Trophoblast cell (in vitro differentiated cells and primary cell): ENCODE measurements around the gene GET3.
A peak's percentile ranks its signal among the peaks of the same experiment; 100 is the strongest.

ENCODE experiments used
- DNase-seq, 2 donors: peaks; one replicate each; pipeline ENCODE4 v3.0.0-alpha.2; 2016
- H2AFZ ChIP-seq: 2 replicates; pipeline ENCODE4 v1.6.1; 2013; ENCODE audit warnings: low read length, moderate library complexity, mild to moderate bottlenecking; ENCODE audit not compliant: insufficient read depth, poor library complexity
- H2AK5ac ChIP-seq: 2 replicates; pipeline ENCODE4 v1.6.1; 2013; ENCODE audit warnings: mild to moderate bottlenecking, low read length
- H2BK120ac ChIP-seq: 2 replicates; pipeline ENCODE4 v1.6.1; 2013; ENCODE audit warnings: low read length, mild to moderate bottlenecking, moderate library complexity; ENCODE audit not compliant: insufficient read depth, poor library complexity
- H2BK12ac ChIP-seq: 2 replicates; pipeline ENCODE4 v1.6.1; 2013; ENCODE audit warnings: mild to moderate bottlenecking, low read length, moderate library complexity
- H2BK5ac ChIP-seq: 2 replicates; pipeline ENCODE4 v1.6.1; 2013; ENCODE audit warnings: low read length, low read depth, moderate library complexity, mild to moderate bottlenecking; ENCODE audit not compliant: poor library complexity
- H3K14ac ChIP-seq: 2 replicates; pipeline ENCODE4 v1.6.1; 2013; ENCODE audit warnings: mild to moderate bottlenecking, low read length
- H3K18ac ChIP-seq: 2 replicates; pipeline ENCODE4 v1.6.1; 2013; ENCODE audit warnings: mild to moderate bottlenecking, low read length
- H3K23ac ChIP-seq: 2 replicates; pipeline ENCODE4 v1.6.1; 2013; ENCODE audit warnings: low read length
- H3K27ac ChIP-seq: 2 replicates; pipeline ENCODE4 v1.5.1; 2013; ENCODE audit warnings: low read depth, mild to moderate bottlenecking, inconsistent platforms, low read length, moderate library complexity
- H3K27me3 ChIP-seq: 2 replicates; pipeline ENCODE4 v1.6.1; 2013; ENCODE audit warnings: inconsistent platforms, mild to moderate bottlenecking, low read length, moderate library complexity; ENCODE audit not compliant: insufficient read depth
- H3K36me3 ChIP-seq, 2 experiments: 1 replicate in 1 of 2; 2 replicates in 1 of 2; pipeline ENCODE4 v1.6.1; 2013; ENCODE audit warnings: low read length in 2 of 2, mild to moderate bottlenecking in 2 of 2, moderate library complexity in 1 of 2; ENCODE audit not compliant: insufficient read depth in 2 of 2, control insufficient read depth in 1 of 2
- H3K4ac ChIP-seq: 2 replicates; pipeline ENCODE4 v1.6.1; 2013; ENCODE audit warnings: low read depth, mild to moderate bottlenecking, low read length, moderate library complexity
- H3K4me1 ChIP-seq, 2 experiments: 1 replicate in 1 of 2; 2 replicates in 1 of 2; pipeline ENCODE4 v1.6.1; 2013; ENCODE audit warnings: low read length in 2 of 2, mild to moderate bottlenecking in 2 of 2, moderate library complexity in 1 of 2; ENCODE audit not compliant: insufficient read depth in 2 of 2, control insufficient read depth in 1 of 2
- H3K4me2 ChIP-seq: 2 replicates; pipeline ENCODE4 v1.6.1; 2013; ENCODE audit warnings: inconsistent platforms, mild to moderate bottlenecking, low read length, moderate library complexity
- H3K4me3 ChIP-seq: 2 replicates; pipeline ENCODE4 v1.5.1; 2013; ENCODE audit warnings: mild to moderate bottlenecking, low read depth, low read length, inconsistent platforms
- H3K79me1 ChIP-seq: one replicate; pipeline ENCODE4 v1.6.1; 2013; ENCODE audit warnings: low read length
- H3K79me2 ChIP-seq: 2 replicates; pipeline ENCODE4 v1.6.1; 2013; ENCODE audit warnings: low read length, mild to moderate bottlenecking; ENCODE audit not compliant: control insufficient read depth, insufficient read depth, poor library complexity
- H3K9ac ChIP-seq: 2 replicates; pipeline ENCODE4 v1.6.1; 2013; ENCODE audit warnings: mild to moderate bottlenecking, low read length
- H3K9me3 ChIP-seq: 2 replicates; pipeline ENCODE4 v1.6.1; 2013; ENCODE audit warnings: low read depth, mild to moderate bottlenecking, control low read depth, inconsistent platforms, low read length; ENCODE audit not compliant: insufficient read depth
- H4K12ac ChIP-seq: 2 replicates; pipeline ENCODE4 v1.6.1; 2013; ENCODE audit warnings: low read depth, mild to moderate bottlenecking, low read length, moderate library complexity
- H4K8ac ChIP-seq: 2 replicates; pipeline ENCODE4 v1.6.1; 2013; ENCODE audit warnings: low read depth, mild to moderate bottlenecking, low read length, moderate library complexity
- H4K91ac ChIP-seq: one replicate; pipeline ENCODE4 v1.6.1; 2013; ENCODE audit warnings: low read depth, mild to moderate bottlenecking, low read length, moderate library complexity
- WGBS: extraction: QIAGEN DNeasy Blood & Tissue Kit; methylation state at CpG from one replicate; pipeline ENCODE4 v1.1.7; 2013; ENCODE audit warnings: missing lambda C conversion rate; ENCODE audit not compliant: insufficient read length, insufficient coverage; ENCODE audit errors: extremely low coverage; 5-methylcytosine and 5-hydroxymethylcytosine counted together

GET3 gene

DNA sequence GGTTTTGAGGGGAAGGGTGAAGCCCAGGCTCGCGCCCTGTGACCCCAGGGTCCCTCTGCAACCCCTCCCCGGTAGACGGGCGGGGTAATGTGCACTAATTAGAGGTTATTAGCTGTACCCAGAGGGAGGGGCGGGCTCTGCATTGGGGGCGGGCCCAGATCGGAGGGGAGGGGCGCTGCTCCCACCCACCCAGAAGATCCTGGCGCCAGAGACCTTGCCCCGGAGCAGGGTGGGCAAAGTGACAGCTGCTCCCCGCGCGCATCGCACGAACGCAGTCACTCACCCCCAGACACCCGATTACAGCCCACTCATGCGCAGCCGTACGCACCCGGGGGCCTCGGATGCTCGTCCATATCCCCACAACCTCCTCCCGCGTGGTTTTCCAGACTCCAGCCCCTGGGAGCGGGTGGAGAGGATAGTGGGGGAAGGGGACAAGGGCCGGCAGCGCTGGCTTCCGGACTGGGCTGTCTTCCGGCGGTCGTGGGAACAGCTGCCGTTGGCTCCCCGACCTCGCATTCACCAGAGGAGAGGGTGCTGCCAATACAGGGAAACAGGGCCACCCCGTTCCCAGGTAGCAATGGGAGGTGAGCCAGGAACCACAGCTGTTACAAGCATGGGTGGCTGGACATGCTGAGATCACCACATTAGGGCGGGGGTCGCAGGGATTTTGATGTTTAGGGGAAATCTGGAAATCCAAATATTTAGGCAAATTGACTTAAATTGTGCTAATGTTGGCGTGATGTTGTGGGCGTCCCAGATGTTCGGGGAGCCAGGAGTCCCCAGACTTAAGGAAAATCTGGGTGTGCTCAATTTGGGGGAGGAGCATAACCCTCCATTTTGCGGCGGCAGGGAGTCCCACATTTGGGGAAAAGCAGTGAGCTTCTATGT is 41.0 kb downstream of the GET3 start:
- H3K4me2 ChIP-seq: peak overlapping the region; percentile 97
- peak overlapping the region; percentile 86 for H2BK5ac ChIP-seq
- no peaks in the 10 kb centered on the region for H3K9me3 ChIP-seq
- peak overlapping the region; percentile 73 for H3K4me3 ChIP-seq
- peak overlapping the region; percentile 89 for H4K8ac ChIP-seq
- peak overlapping the region; percentile 72 for H3K27ac ChIP-seq
- H3K36me3 ChIP-seq: peaks cover 0 to 4% of the 10 kb centered on the region in 2 experiments
- peak overlapping the region; percentile 90 for H2BK12ac ChIP-seq
- H3K23ac ChIP-seq: no peak overlapping the region
- peak overlapping the region; percentile 25 for H2AK5ac ChIP-seq
- H2BK120ac ChIP-seq: peak overlapping the region; percentile 69
- peak overlapping the region; percentile 80 for H2AFZ ChIP-seq
- peaks cover 9% of the 10 kb centered on the region for H3K79me2 ChIP-seq
- H3K4ac ChIP-seq: peak overlapping the region; percentile 18
- WGBS: no CpG with 5 or more reads among the region's 44 CpGs
- H4K91ac ChIP-seq: peak overlapping the region; percentile 93
- peaks cover 38% of the 10 kb centered on the region for H3K79me1 ChIP-seq
- no peaks in the 10 kb centered on the region for H3K27me3 ChIP-seq
- DNase-seq: peak in 1 of 2 donors; percentile 30
- H3K18ac ChIP-seq: peak overlapping the region; percentile 94
- peak overlapping the region; percentile 73 for H3K14ac ChIP-seq
- H3K9ac ChIP-seq: peak overlapping the region; percentile 41
- peaks cover 30 to 37% of the 10 kb centered on the region in 2 experiments for H3K4me1 ChIP-seq
- H4K12ac ChIP-seq: peak overlapping the region; percentile 75

DNA sequence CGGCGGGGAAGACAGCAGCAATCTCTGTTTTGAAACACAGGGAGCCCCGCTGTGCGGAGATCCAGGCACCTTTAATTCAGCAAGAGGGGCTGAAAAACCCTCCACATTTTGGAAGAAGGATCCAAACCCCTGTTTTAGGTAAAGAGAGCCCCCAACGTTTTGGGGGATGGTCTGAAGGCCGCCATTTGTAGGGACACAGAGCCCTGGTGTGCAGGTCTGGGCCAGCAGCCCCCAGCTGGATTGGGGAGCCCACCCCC is 41.5 kb downstream of the GET3 start:
- peak overlapping the region; percentile 90 for H2BK12ac ChIP-seq
- H2BK120ac ChIP-seq: peak overlapping the region; percentile 69
- H3K4me2 ChIP-seq: peak overlapping the region; percentile 97
- H3K9me3 ChIP-seq: no peaks in the 10 kb centered on the region
- H4K91ac ChIP-seq: peak overlapping the region; percentile 93
- peak overlapping the region; percentile 94 for H3K18ac ChIP-seq
- H3K4me3 ChIP-seq: no peak overlapping the region
- DNase-seq: no peak
- H2BK5ac ChIP-seq: peak overlapping the region; percentile 86
- peaks cover 33 to 37% of the 10 kb centered on the region in 2 experiments for H3K4me1 ChIP-seq
- H3K23ac ChIP-seq: no peak overlapping the region
- no CpG with 5 or more reads among the region's 6 CpGs for WGBS
- peaks cover 13% of the 10 kb centered on the region for H3K79me2 ChIP-seq
- H4K8ac ChIP-seq: peak overlapping the region; percentile 89
- peak overlapping the region; percentile 73 for H3K14ac ChIP-seq
- H4K12ac ChIP-seq: peak overlapping the region; percentile 15
- H3K27ac ChIP-seq: peak overlapping the region; percentile 72
- no peak overlapping the region for H3K9ac ChIP-seq
- H2AK5ac ChIP-seq: peak overlapping the region; percentile 88
- peaks cover 0 to 4% of the 10 kb centered on the region in 2 experiments for H3K36me3 ChIP-seq
- H3K4ac ChIP-seq: peak overlapping the region; percentile 18
- no peak overlapping the region for H2AFZ ChIP-seq
- no peaks in the 10 kb centered on the region for H3K27me3 ChIP-seq
- H3K79me1 ChIP-seq: peaks cover 42% of the 10 kb centered on the region

DNA sequence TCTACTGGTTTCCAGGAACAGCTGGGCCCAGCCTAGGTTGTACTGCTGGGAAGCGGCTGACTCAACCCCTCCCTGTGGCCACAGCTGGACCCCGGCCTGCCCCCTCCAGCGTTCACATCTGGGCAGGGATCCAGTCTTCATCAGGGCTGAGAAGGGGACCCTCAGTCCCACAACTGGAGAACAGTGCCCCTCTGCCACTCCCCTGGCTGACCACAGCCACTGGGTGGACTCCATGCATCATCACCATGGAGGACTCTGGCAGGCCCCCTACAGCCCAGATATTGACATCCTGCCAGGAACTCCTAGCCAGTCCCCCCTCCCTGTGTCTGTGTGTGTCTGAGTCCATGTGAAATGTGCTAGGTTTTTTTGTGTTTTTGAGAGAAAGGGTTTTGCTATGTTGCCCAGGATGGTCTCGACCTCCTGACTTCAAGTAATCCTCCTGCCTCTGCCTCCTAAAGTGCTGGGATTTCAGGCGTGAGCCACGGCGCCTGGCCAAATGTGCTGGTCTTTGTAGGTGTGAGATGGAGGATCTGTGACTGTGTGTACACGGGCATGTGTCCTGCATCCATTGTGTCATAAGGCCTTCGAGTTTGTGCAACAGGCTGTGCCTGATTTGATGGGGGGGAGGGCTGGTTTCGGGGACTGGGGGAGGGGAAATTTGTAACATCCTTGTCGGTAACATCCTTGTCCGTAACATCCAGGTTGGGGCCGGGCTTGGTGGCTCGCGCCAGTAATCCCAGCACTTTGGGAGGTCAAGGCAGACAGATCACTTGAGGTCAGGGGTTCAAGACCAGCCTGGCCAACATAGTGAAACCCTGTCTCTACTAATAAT is 42.1 kb downstream of the GET3 start:
- peak overlapping the region; percentile 69 for H2BK120ac ChIP-seq
- H3K27me3 ChIP-seq: no peaks in the 10 kb centered on the region
- peak overlapping the region; percentile 90 for H2BK12ac ChIP-seq
- peak overlapping the region; percentile 86 for H2BK5ac ChIP-seq
- no peak for DNase-seq
- peaks cover 45% of the 10 kb centered on the region for H3K79me1 ChIP-seq
- WGBS: no CpG with 5 or more reads among the region's 15 CpGs
- H3K4me2 ChIP-seq: no peak overlapping the region
- no peak overlapping the region for H3K23ac ChIP-seq
- peaks cover 34 to 41% of the 10 kb centered on the region in 2 experiments for H3K4me1 ChIP-seq
- H4K12ac ChIP-seq: peak overlapping the region; percentile 15
- peak overlapping the region; percentile 18 for H3K4ac ChIP-seq
- peaks cover 15% of the 10 kb centered on the region for H3K79me2 ChIP-seq
- H3K18ac ChIP-seq: peak overlapping the region; percentile 94
- peaks cover 0 to 2% of the 10 kb centered on the region in 2 experiments for H3K36me3 ChIP-seq
- H2AFZ ChIP-seq: no peak overlapping the region
- no peak overlapping the region for H3K4me3 ChIP-seq
- H3K27ac ChIP-seq: peak overlapping the region; percentile 72
- H3K14ac ChIP-seq: peak overlapping the region; percentile 67
- H2AK5ac ChIP-seq: peak overlapping the region; percentile 88
- no peaks in the 10 kb centered on the region for H3K9me3 ChIP-seq
- no peak overlapping the region for H3K9ac ChIP-seq
- peak overlapping the region; percentile 93 for H4K91ac ChIP-seq
- peak overlapping the region; percentile 89 for H4K8ac ChIP-seq

DNA sequence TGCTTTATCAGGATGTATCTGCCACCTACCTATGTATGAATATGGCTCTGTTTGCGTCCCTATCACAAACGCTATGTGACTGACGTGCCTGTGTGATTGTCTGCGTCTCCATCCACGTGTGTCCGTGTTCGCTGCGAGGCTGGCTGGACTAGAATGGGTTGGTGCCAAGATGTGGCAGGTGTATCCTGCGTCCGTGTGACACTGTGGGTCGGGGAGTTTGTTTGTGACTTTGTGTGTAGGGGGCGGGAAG is 44.8 kb downstream of the GET3 start:
- Histone ChIP-seq H3K79me2 (peaks cover 13% of the 10 kb centered on the region), H3K4ac (peak overlapping the region; percentile 56), H3K27me3 (no peaks in the 10 kb centered on the region), H3K14ac (peak overlapping the region; percentile 91), H2BK5ac (peak overlapping the region; percentile 90), H3K18ac (peak overlapping the region; percentile 93), H3K9ac (no peak overlapping the region), H3K4me2 (peak overlapping the region; percentile 75), H3K36me3 (no peaks in the 10 kb centered on the region), H4K12ac (peak overlapping the region; percentile 25), H3K23ac (no peak overlapping the region), H2AFZ (peak overlapping the region; percentile 64), H4K91ac (peak overlapping the region; percentile 100), H3K79me1 (peaks cover 62% of the 10 kb centered on the region), H2AK5ac (peak overlapping the region; percentile 44), H3K9me3 (no peaks in the 10 kb centered on the region), H2BK120ac (peak overlapping the region; percentile 98), H2BK12ac (peak overlapping the region; percentile 92), H4K8ac (peak overlapping the region; percentile 91), H3K4me3 (peak overlapping the region; percentile 70), H3K4me1 (peaks cover 50 to 59% of the 10 kb centered on the region in 2 experiments), H3K27ac (peak overlapping the region; percentile 96)
- no peak for DNase-seq
- no CpG with 5 or more reads among the region's 12 CpGs for WGBS
